ENCODE data around the gene IGHMBP2.
"Not testable (repeated sequence)": the region's sequence is repeated elsewhere in the genome, so short reads cannot be mapped to it uniquely, and the experiment has no call there.

The IGHMBP2 gene

DNA sequence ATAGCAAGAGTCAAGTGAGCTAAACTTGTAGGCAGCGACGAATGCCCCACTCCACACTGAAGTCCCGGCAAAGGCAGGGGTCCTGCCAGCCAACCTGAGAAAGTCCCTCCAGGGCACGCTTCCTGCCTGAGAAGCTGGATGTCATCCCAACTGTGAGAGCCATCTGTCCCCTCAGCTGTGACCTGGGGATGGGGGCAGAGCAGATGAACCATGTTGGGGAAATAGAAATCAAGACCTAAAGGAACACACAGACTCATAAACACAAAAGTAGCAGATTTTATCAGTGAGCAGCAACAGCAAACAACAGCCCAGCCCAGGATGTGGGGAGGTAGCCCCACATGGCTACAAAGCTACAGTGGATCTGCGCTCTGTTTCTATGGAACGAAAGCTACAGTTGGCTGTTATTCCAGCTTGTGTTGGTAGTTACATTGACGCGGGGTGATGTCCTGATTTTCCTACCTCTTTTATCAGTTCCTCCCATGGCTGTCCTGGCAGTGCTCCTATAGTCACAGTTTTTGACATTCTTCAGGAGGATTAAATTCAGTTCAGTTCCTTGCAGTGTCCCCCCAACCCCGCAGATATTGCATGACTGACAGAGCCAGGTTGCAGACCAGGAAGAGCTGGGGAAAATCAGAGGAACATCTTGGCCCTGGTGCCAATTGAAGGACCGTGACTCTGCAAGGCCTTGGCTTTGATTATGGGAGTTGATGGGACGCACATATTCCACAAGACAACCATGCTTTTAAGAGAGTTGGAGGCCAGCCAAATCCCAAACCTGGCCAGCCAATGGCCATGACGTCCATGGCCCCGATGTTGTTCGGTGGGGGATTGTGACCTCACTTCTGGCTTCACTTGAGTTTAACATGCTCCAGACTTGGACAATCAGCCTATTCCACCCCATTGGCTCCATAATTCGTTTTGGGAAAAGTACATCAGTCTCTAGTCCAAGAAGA lies 62.5 kb downstream of the IGHMBP2 start:
- no peak for DNase-seq

DNA sequence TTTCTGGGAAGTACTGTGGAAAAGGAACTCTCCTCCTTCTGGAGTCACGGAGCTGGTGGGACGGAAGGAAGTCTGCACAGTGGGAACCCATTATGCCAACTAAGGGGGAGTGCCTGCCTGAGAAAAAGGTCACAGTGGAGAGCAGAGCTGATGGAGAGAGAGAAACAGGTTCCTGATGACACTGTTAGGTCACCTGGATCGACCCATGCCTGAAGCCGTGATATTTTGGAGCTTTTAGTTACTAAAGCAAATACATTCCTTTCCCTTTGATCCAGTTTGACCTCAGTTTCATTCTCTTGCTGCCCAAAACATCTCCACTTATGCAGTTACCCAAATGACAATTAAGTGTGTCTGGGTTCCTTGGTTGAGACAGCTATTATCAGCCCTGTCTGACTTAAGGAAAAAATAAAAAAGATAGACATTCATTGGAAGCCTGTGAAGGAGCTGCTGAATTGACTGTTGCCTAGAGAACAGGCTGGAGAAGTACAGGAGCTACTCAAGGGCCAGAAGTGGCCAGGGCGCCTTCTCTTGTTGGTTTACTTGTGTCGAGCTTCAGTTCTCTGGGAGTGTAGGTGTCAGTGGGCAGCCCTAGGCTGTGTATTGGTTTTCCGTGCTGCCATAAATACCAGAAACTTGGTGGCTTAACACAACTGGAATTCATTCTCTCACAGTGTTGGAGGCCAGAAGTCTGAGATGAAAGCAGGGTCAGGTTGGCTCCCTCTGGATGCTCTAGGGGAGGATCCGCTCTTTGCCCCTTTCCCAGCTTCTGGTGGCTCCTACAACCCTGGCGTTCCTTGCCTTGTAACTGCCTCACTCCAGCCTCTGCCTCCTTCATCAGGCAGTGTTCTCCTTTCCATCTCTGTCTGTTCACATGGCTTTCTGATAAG lies 63.4 kb downstream of the IGHMBP2 start:
- DNase-seq: no peak

DNA sequence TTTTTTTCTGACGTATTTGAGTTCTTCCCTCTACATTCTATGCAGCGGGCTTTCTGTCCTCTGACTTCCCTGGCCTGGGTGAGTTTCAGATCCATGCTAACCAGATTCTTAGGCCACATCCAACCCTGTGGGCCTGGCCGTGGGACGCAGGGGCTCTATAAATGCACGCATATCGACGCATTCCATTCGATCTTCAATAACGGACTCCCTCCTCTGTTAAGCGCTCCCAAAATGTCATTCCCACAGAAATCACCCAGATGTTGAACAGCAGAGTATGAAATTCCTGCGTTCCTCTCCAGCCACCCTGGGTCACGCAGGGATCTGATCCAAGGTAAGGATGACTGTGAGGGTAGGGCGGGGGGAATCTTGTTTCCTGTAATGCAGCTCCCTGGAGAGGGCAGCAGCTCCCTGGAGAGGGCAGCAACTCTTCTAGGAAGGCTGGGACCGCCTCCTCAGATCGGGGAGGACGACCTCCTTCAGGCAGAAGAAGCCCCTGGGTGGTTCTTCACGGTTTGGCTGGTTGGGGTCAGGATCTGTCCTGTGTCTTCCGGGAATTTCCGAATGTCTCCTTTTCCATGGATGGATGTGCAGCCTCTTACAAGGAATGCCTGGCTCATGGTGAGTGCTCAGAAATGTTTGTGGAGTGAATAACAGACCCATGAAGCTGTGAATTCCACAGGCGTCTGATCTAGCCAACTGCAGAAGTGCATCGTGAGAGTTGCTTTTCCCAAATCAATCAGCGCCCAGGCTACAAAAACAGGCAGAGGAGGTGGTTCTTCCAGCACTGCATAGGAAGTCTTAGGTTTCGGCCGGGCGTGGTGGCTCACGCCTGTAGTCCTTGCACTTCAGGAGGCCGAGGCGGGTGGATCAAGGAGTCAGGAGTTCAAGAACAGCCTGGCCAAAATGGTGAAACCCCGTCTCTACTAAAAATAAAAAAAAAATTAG lies 64.9 kb downstream of the IGHMBP2 start:
- no peak for DNase-seq

DNA sequence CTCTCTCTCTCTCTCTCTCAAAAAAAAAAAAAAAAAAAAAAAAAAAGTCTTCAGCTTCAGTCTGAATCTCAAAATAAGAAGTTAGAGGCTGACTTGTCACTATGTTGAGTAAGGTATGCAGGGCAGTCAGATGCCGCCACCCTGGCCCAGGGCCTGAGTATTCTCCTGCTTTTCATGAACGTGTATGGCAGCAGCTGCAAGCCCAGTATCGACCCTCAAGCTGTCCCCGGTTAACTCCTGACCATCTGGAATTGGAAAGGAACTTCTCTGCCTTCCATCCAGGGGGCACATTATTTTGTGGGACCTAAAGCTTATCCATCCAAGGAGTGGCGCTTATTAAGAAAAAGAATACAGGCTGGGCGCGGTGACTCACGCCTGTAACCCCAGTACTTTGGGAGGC lies 65.7 kb downstream of the IGHMBP2 start:
- no peak for DNase-seq

DNA sequence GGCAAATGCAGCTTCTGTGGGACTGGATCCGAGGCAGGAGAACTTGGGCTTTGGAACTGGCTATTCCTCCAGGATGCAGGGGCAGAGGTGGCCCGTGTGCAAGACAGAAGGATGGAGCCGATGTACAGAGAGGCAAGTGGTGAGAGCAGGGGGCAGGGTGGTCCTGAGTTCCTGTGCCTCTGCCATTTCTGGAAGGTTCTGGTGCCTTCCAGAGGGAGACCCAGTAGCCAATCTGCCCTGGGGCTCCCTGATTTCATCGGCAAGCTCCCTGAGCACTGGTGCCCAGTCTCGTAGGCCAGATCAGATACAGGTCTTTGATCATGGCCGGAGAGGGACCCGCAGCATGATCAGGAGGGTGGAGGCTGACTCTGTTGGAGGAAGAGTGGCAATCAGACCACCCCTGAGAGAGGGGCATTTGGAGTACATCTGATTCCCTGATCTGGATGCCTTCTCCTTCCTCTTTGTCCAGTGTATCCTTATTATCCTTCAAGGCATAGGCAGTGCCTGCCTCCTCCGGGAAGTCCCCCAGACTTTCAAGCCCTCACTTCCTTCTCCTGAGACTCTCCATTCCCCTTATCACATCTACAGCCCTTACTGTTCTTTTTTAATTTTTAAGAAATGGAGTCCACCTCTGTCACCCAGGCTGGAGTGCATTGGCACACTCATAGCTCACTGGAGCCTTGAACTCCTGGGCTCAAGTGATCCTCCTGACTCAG lies 67.4 kb downstream of the IGHMBP2 start:
- no peak for DNase-seq

DNA sequence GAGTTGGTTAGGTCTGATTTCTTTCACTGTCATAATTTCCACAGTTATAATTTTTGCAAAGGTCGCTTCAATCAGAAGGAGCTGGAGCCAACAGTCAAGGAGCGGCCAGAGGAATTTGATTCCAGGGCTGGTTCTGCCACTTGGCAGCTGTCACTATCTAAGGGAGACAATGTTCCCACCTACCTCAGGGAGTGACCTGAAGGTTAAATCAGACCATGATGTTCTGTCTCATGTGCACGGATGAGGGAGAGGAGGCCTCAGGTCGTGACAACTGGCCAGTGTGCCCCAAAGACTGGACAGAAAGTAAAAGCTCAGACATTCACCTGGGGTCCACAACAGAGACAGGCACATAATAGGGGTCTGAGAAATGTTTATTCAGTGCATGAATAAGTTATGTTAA lies 69.5 kb downstream of the IGHMBP2 start:
- DNase-seq: no peak

DNA sequence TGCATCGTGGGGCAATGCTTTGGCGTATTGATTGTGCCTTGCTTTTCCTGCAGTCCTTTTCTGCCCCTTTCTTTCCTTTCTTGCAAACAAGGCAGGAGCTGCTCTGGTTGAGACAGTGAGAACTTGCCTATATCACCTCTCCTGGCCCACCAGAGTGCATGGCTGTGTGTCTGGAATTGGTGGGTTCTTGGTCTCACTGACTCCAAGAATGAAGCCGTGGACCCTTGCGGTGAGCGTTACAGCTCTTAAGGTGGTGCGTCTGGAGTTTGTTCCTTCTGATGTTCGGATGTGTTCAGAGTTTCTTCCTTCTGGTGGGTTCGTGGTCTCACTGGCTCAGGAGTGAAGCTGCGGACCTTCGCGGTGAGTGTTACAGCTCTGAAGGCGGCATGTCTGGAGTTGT lies 70.0 kb downstream of the IGHMBP2 start:
- not testable (repeated sequence) for DNase-seq

DNA sequence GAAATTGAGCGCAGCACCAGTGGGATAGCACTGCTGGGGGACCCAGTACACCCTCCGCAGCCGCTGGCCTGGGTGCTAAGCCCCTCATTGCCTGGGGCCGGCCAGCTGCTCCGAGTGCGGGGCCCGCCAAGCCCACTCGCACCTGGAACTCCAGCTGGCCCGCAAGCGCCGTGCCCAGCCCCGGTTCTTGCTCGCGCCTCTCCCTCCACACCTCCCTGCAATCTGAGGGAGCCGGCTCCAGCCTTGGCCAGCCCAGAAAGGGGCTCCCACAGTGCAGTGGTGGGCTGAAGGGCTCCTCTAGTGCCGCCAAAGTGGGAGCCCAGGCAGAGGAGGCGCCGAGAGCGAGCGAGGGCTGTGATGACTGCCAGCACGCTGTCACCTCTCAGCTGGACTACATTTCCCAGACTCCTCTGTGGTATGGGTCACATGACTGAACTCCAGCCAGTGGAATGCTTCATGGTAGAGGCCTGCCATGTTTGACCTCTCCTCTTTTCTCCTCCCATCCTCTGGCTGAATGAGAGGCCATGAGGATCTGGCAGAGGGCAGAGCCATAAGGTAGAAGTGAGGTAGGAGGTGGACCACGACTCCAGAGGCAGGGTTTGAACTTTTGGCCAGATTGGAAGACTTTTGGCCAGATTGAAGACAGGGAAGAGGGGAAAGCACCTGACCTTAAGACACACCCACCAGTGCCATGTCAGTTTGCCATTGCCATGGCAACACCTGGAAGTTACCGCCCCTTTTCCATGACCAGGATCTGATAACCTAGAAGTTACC lies 70.9 kb downstream of the IGHMBP2 start:
- no peak for DNase-seq

DNA sequence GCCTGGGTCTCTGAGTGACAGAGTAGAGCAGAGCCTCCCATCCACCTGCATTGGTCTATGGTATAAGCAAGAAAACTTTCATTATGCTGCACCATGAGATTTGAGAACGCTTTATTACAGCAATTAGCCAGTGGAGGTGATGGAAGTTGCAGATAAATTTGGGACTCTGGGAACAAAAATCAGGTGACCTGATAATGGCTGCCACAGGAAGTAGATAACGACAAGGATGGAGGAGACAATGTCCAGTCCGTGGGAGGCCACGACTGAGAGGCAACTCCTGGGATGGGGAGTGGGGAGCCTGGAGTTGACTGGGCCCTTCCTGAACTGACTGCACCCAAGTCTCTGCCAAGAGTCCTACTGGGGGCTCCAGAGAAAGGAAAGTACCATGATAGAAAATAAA lies 72.4 kb downstream of the IGHMBP2 start:
- DNase-seq: no peak

DNA sequence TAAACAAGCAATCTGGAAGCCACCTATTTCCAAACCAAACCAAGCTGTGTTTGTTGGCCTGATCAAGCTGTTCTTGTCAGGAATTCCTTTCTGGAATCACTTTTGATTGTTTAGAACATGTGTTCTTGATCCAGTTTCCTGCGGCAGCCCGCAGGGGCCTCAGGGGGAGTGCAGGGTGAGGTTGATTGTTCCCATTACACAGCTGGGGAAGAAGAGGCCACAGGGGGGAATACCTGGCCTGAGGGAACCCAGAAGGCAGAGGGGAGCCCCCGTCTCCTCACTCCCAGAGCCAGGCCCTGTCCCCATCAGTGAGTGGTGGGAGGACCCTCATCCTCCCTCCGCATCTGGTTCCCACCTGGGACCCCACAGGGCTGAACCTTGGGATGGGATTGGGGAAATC lies 72.9 kb downstream of the IGHMBP2 start:
- no peak for DNase-seq

DNA sequence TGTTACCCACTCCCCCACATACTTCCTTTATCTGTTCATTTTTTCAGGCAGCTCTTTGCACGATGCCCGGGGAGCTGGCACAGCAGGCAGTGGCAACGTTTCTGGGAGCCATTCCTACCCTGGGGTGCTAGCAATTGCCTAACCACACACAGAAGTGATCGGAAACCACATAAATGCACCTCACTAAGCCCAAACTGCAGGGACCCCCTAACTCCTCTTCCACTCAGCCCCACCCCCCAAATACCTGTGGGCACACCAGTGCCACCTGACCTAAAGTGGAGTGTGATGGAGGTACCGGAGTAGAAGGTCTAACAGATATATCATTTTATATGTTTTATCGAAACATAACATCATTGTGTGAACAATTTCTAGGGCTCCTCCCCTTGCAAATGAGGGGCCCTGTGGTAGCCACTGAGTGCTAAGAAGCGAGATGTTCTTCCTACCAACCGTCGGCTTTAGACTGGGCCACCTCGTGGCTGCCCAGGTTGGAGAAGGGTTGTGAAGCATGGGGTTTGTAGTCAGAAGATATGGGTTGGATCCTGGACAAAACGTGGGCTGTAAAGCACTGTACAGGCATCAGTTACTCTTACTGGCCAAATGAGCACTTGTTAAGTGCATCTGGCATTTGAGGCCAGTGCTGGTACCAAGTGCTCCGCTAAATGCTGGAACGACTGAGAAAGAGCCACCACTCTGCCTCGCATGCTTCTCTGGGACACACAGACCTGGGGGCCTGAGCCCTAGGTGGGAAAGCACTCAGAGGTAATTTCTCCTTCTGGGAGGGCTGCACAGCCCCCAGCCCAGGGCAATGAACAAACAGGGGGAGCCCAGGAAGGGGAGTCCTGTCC lies 74.3 kb downstream of the IGHMBP2 start:
- DNase-seq: no peak

DNA sequence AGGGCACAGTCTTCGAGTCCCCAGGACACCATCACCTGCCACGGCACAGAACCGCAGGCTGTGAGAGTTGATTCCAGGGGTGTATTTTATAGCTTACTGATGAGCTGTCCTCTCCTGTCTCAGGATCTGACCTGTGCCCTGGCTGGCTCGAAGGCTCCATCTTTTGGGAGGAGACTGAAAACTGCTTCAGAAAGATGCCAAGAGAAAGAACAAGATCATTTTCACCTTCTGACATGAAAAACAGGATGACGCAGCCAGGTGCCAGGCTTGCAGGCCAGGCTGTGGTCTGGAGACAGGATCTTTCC lies 74.9 kb downstream of the IGHMBP2 start:
- no peak for DNase-seq

DNA sequence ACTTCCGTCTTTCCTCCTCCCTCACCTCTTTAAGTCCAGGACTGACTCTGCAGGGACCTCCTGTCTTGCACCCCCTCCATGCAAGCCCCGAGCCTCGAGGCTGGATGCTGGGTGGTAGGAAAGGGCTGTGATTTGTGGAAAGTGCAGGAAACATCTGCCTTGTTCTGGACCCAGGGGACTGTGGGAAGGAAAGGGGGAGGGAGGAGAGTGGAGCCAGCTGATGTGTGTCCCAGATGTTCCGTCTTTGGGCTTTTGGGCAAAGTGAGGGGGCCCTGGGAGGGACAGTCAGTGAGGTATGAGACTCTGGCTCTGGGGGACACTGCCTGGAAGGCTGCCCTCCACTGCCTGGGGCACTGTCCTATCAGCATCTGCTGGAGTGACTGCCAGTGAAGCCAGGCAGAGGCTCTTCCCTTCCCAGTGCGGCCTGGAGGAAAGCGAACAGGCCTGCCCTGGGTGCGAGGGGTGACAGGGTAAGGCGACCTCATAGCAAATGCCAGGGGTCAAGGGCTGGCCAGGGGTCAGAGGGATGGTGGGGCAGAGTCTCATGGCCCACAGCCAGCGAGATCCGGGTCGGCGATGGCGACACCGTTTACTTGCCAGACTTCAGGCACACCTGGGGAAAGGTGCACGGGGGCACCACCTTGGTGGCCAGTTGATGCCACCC lies 75.4 kb downstream of the IGHMBP2 start:
- no peak for DNase-seq

DNA sequence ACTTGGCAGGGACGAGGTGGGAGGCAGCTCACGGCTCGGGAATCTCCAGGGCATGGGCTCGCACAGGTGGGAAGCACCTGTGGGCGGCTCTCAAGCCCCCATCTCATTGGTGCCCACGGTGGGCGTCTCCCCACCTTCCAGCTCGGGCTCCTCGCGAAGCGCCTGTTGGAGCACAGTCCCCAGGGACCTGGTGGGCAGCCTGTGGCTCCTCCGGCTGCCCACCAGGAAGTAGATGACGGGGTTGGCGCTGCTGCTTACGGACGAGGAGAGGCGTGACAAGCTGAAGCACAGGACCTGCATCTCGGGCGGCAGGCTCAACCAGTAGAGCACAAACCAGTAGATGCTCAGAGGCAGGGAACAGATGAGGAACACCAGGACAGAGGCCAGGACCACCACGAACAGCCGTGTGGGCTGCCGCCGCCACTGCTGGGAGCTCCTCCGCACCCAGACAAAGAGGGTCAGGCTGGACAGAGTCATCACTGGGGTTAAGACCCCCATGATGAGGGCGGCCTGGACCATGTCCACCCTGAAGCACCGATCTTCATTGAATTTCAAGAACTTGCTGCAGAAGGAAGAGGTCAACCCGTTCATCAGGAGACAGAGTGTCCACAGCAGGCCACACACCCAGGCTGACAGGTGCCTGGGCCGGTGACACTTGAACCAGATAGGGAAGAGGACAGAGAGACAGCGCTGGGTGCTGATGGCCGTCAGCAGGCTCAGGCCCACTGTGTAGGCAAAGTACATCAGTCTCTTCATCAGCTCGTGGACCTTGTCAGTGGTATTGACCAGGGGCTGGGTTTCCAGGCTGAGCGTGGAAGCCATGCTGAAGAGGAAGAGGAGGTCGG lies 76.5 kb downstream of the IGHMBP2 start:
- no peak for DNase-seq

DNA sequence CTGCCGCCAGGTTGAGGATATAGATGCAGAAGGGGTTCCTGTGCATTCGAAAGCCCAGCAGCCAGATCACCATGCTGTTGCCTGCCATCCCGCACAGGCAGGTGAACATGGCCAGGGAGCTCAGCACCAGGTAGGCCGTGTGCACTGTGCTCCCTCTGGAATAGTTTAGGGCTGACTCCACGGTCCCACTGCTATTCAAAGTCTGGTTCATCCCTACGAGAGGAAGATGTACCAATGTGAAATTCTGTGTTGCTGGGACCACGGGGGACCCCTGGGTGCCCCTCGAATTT lies 77.0 kb downstream of the IGHMBP2 start, which contains the start of gene MRGPRD:
Gene MRGPRD, minus strand, starts transcription at position 211 of the 290 bp plus-strand sequence. Its CDS starts 0 bp downstream, at position 211.
- DNase-seq: no peak

DNA sequence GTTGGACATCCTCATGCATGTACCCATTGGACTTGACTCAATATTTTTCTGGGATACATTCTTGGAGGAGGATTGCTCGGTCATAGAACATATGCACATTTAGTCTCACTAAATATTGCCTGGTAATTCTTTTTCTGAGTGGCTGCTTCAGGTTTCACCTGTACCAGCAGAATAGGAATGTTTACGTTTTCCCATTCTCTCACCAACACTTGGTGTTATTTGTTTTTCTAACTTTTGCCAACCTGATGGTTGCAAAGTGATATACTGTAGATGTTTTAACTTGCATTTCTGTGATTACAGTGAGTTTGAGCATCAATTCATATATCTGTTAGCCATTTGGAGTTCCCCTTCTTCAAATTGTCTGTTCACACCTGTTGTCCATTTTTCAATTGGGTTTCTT lies 78.4 kb downstream of the IGHMBP2 start:
- DNase-seq: no peak

DNA sequence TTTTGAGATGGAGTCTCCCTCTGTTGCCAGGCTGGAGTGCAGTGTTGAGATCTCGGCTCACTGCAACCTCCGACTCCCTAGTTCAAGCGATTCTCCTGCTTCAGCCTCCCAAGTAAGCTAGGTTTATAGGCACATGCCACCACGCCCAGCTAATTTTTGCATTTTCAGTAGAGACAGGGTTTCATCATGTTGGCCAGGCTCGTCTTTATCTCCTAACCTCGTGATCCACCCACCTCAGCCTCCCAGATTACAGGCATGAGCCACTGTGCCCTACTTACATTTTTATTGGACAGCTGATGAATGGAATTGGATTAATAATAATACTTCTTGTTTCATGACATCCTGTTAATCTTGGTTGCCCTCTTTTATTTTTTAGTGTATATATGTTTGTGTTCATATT lies 80.1 kb downstream of the IGHMBP2 start:
- DNase-seq: no peak

DNA sequence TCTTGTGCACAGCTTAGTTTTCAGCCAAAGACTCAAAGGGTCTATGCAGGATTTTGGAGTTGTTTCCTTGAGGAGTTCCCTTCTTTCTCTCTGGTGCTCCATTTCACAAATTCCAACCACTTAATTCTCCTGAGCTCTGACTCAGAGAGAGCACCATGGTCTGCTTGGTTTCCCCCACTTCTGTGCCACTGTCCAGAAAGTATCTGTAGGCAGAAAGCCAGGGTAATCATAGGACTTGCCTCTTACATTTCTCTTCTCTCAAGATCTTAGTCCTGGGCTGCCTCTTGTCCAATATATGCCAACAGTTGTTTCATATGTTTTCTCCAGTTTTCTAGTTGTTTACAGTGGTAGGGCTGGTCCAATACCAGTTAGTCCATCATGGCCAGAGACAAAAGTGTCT lies 83.5 kb downstream of the IGHMBP2 start:
- DNase-seq: no peak

DNA sequence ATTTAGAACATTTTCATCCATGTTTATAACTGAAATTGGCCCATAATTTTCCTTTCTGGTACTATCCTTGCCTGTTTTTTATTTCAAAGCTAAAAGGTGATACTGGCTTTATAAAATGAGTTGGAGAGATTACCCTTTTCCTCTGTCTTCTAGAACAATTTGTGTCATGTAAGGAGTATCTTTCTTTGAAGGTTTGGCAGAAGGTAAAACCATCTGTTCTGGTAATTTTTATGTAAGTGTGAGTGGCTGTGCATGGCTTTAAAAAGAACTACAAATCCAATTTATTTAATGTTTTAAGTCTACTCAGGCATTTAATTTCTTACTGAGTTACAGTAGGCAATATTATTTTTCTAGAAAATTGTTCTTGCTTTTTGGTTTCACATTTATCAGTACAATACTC lies 84.8 kb downstream of the IGHMBP2 start:
- no peak for DNase-seq
